Measurements from ENCODE around the gene TEAD1. TPM values are rescaled to one million over a fixed set of nuclear protein-coding genes. Genes with fewer than 3 reads are reported as not detected.

The TEAD1 gene
- total and polyA plus RNA-seq, 2 experiments from 2014 or later: 24.5 to 103 TPM

DNA sequence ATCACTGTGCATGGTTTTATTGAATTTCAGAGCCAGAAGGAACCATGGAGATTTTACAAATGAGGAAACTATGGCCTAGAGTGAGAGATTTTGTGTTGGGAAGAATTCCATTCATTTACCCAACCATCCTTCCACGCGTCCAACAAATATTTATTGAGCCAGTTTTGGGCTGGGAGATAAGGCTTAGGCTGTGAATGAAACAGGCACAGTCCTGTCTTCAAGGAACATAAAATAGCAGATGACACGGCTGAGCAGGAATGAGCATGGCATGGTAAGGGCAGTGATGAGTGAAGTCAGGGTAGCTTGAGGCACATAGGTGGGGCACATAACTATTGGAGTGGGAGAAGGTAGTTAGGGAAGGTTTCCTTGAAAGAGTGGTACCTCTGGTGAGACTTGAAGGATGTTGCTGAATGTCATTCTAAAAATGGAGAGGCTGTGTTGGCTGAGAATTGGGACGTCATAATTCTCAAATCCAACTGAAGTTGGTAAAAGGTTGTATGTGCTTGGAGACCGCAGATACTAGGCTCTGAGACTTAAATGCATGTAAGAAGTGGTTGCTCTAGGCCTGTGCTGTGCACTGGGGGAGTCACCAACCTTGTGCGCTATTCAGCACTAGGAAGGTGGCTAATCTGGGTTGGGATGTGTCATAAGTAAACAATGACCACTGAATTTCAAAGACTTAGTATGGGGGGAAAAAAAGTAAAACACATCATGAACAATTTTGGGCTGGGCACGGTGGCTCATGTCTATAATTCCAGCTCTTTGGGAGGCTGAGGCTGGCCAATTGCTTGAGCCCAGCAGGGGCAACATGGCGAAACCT lies 51.9 kb downstream of the TEAD1 start:
- H2AFZ ChIP-seq: no peak overlapping the region
- TF ChIP-seq EZH2 (IDR thresholded peaks at IDR 0.05; ENCODE audit: low read depth, unreplicated experiment) (no peak), POLR2AphosphoS5 (IDR thresholded peaks at IDR 0.05; ENCODE audit: low read depth) (no peak), EZH2phosphoT487 (IDR thresholded peaks at IDR 0.05; ENCODE audit: unreplicated experiment) (no peak), ZNF114 (CRISPR knock-in tag; IDR thresholded peaks at IDR 0.05) (no peak), CREB1 (CRISPR knock-in tag; IDR thresholded peaks at IDR 0.05; ENCODE audit: low read depth) (no peak), JUNB (IDR thresholded peaks at IDR 0.05; ENCODE audit: unreplicated experiment) (no peak)
- TF ChIP-seq, protein P1, sequence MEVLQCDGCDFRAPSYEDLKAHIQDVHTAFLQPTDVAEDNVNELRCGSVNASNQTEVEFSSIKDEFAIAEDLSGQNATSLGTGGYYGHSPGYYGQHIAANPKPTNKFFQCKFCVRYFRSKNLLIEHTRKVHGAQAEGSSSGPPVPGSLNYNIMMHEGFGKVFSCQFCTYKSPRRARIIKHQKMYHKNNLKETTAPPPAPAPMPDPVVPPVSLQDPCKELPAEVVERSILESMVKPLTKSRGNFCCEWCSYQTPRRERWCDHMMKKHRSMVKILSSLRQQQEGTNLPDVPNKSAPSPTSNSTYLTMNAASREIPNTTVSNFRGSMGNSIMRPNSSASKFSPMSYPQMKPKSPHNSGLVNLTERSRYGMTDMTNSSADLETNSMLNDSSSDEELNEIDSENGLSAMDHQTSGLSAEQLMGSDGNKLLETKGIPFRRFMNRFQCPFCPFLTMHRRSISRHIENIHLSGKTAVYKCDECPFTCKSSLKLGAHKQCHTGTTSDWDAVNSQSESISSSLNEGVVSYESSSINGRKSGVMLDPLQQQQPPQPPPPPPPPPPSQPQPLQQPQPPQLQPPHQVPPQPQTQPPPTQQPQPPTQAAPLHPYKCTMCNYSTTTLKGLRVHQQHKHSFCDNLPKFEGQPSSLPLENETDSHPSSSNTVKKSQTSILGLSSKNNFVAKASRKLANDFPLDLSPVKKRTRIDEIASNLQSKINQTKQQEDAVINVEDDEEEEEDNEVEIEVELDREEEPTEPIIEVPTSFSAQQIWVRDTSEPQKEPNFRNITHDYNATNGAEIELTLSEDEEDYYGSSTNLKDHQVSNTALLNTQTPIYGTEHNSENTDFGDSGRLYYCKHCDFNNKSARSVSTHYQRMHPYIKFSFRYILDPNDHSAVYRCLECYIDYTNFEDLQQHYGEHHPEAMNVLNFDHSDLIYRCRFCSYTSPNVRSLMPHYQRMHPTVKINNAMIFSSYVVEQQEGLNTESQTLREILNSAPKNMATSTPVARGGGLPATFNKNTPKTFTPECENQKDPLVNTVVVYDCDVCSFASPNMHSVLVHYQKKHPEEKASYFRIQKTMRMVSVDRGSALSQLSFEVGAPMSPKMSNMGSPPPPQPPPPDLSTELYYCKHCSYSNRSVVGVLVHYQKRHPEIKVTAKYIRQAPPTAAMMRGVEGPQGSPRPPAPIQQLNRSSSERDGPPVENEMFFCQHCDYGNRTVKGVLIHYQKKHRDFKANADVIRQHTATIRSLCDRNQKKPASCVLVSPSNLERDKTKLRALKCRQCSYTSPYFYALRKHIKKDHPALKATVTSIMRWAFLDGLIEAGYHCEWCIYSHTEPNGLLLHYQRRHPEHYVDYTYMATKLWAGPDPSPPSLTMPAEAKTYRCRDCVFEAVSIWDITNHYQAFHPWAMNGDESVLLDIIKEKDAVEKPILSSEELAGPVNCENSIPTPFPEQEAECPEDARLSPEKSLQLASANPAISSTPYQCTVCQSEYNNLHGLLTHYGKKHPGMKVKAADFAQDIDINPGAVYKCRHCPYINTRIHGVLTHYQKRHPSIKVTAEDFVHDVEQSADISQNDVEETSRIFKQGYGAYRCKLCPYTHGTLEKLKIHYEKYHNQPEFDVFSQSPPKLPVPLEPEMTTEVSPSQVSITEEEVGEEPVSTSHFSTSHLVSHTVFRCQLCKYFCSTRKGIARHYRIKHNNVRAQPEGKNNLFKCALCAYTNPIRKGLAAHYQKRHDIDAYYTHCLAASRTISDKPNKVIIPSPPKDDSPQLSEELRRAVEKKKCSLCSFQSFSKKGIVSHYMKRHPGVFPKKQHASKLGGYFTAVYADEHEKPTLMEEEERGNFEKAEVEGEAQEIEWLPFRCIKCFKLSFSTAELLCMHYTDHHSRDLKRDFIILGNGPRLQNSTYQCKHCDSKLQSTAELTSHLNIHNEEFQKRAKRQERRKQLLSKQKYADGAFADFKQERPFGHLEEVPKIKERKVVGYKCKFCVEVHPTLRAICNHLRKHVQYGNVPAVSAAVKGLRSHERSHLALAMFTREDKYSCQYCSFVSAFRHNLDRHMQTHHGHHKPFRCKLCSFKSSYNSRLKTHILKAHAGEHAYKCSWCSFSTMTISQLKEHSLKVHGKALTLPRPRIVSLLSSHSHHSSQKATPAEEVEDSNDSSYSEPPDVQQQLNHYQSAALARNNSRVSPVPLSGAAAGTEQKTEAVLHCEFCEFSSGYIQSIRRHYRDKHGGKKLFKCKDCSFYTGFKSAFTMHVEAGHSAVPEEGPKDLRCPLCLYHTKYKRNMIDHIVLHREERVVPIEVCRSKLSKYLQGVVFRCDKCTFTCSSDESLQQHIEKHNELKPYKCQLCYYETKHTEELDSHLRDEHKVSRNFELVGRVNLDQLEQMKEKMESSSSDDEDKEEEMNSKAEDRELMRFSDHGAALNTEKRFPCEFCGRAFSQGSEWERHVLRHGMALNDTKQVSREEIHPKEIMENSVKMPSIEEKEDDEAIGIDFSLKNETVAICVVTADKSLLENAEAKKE (CRISPR knock-in tag; IDR thresholded peaks at IDR 0.05): no peak
- TF ChIP-seq, protein P2, sequence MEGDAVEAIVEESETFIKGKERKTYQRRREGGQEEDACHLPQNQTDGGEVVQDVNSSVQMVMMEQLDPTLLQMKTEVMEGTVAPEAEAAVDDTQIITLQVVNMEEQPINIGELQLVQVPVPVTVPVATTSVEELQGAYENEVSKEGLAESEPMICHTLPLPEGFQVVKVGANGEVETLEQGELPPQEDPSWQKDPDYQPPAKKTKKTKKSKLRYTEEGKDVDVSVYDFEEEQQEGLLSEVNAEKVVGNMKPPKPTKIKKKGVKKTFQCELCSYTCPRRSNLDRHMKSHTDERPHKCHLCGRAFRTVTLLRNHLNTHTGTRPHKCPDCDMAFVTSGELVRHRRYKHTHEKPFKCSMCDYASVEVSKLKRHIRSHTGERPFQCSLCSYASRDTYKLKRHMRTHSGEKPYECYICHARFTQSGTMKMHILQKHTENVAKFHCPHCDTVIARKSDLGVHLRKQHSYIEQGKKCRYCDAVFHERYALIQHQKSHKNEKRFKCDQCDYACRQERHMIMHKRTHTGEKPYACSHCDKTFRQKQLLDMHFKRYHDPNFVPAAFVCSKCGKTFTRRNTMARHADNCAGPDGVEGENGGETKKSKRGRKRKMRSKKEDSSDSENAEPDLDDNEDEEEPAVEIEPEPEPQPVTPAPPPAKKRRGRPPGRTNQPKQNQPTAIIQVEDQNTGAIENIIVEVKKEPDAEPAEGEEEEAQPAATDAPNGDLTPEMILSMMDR (conservative IDR thresholded peaks at IDR 0.05; ENCODE audit: low read depth in 2 of 2): no peak
- TF ChIP-seq, protein P3, sequence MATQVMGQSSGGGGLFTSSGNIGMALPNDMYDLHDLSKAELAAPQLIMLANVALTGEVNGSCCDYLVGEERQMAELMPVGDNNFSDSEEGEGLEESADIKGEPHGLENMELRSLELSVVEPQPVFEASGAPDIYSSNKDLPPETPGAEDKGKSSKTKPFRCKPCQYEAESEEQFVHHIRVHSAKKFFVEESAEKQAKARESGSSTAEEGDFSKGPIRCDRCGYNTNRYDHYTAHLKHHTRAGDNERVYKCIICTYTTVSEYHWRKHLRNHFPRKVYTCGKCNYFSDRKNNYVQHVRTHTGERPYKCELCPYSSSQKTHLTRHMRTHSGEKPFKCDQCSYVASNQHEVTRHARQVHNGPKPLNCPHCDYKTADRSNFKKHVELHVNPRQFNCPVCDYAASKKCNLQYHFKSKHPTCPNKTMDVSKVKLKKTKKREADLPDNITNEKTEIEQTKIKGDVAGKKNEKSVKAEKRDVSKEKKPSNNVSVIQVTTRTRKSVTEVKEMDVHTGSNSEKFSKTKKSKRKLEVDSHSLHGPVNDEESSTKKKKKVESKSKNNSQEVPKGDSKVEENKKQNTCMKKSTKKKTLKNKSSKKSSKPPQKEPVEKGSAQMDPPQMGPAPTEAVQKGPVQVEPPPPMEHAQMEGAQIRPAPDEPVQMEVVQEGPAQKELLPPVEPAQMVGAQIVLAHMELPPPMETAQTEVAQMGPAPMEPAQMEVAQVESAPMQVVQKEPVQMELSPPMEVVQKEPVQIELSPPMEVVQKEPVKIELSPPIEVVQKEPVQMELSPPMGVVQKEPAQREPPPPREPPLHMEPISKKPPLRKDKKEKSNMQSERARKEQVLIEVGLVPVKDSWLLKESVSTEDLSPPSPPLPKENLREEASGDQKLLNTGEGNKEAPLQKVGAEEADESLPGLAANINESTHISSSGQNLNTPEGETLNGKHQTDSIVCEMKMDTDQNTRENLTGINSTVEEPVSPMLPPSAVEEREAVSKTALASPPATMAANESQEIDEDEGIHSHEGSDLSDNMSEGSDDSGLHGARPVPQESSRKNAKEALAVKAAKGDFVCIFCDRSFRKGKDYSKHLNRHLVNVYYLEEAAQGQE (IDR thresholded peaks at IDR 0.05; ENCODE audit: unreplicated experiment): no peak
- H3K9me2 ChIP-seq (ENCODE audit: insufficient read depth): no peaks in the 10 kb centered on the region
- 0 out of 2 replicates have a peak overlapping the region, but pooled peaks have one; percentile 5 for H3K27ac ChIP-seq (ENCODE audit: low read depth)
- H3K27ac Mint-ChIP-seq: no peak overlapping the region
- H3K27me3 Mint-ChIP-seq (ENCODE audit: insufficient read depth, low read depth, poor library complexity): peaks cover 5% of the 10 kb centered on the region
- no peak overlapping the region for H3K4me3 ChIP-seq
- peaks cover 88% of the 10 kb centered on the region for H3K79me2 ChIP-seq (replicated peaks; ENCODE audit: insufficient read depth)
- no peak overlapping the region; the same call in 2 of the 3 replicates for H3K4me3 Mint-ChIP-seq
- H3K9me3 Mint-ChIP-seq: no peaks in the 10 kb centered on the region
- H3K4me1 ChIP-seq (ENCODE audit: insufficient read depth): peaks cover 74% of the 10 kb centered on the region
- H4K20me1 ChIP-seq (replicated peaks; ENCODE audit: insufficient read depth): peaks cover 43% of the 10 kb centered on the region
- H3K36me3 Mint-ChIP-seq (ENCODE audit: low read depth): peaks cover 3% of the 10 kb centered on the region; the same call in 1 of the 3 replicates
- H3K4me2 ChIP-seq: 0 out of 2 replicates have a peak overlapping the region, but pooled peaks have one; percentile 71
- DNase-seq (ENCODE audit: low spot score) (no peak), ATAC-seq (no peak)
- H3K27me3 ChIP-seq (ENCODE audit: insufficient read depth): no peaks in the 10 kb centered on the region
- 0 out of 2 replicates have a peak, but pooled peaks cover 4% of the 10 kb centered on the region for H3F3A ChIP-seq (replicated peaks; ENCODE audit: low read depth)
- H3K4me1 Mint-ChIP-seq: peaks cover 80% of the 10 kb centered on the region
- no peaks in the 10 kb centered on the region for H3K36me3 ChIP-seq (ENCODE audit: insufficient read depth)
